Measurements from ENCODE around the gene AATF. TPM values are rescaled to one million over a fixed set of nuclear protein-coding genes. Genes with fewer than 3 reads are reported as not detected.

Gene AATF
- total RNA-seq, 1 donor from 2014 or later: 21.1 TPM

- Histone ChIP-seq H3K27ac (no peak overlapping the region), H3K4me3 (no peak overlapping the region), H3K9me3 (no peaks in the 10 kb centered on the region), H3K27me3 (no peaks in the 10 kb centered on the region), H3K4me1 (no peaks in the 10 kb centered on the region), H3K36me3 (peaks cover 0 to 7% of the 10 kb centered on the region in 2 donors)
- DNase-seq (ENCODE audit: extremely low spot score in 2 of 2): no peak
- TF ChIP-seq CTCF (IDR thresholded peaks at IDR 0.05) (no peak), POLR2A (IDR thresholded peaks at IDR 0.05) (no peak), POLR2AphosphoS5 (IDR thresholded peaks at IDR 0.05; ENCODE audit: insufficient read depth in 1 of 2, low read depth in 1 of 2) (no peak)
- intact Hi-C loops (cut with DNase I): loop anchor here (5.0 kb wide), 1 partner anchor 432 kb away; no protein-coding TSS in a partner anchor
These were observed 110.7 kb downstream of the AATF start for GRCh38 chr17:37059493-37059892.

- Histone ChIP-seq H3K4me1 (no peaks in the 10 kb centered on the region), H3K27ac (no peak overlapping the region), H3K9me3 (no peaks in the 10 kb centered on the region), H3K27me3 (no peaks in the 10 kb centered on the region), H3K36me3 (peaks cover 0 to 7% of the 10 kb centered on the region in 2 donors), H3K4me3 (no peak overlapping the region)
- DNase-seq (ENCODE audit: extremely low spot score in 2 of 2): no peak
- intact Hi-C loops (cut with DNase I): no loop called here
- TF ChIP-seq POLR2AphosphoS5 (IDR thresholded peaks at IDR 0.05; ENCODE audit: insufficient read depth in 1 of 2, low read depth in 1 of 2) (no peak), CTCF (IDR thresholded peaks at IDR 0.05) (no peak), POLR2A (IDR thresholded peaks at IDR 0.05) (no peak)
These were observed 111.3 kb downstream of the AATF start for GRCh38 chr17:37060094-37060493.

- no peaks in the 10 kb centered on the region for H3K4me1 ChIP-seq
- peaks cover 0 to 7% of the 10 kb centered on the region in 2 donors for H3K36me3 ChIP-seq
- no peak for DNase-seq (ENCODE audit: extremely low spot score in 2 of 2)
- intact Hi-C loops (cut with DNase I): no loop called here
- no peaks in the 10 kb centered on the region for H3K9me3 ChIP-seq
- no peak overlapping the region for H3K4me3 ChIP-seq
- TF ChIP-seq POLR2AphosphoS5 (IDR thresholded peaks at IDR 0.05; ENCODE audit: insufficient read depth in 1 of 2, low read depth in 1 of 2): no peak
- no peak for TF ChIP-seq POLR2A (IDR thresholded peaks at IDR 0.05)
- no peak for TF ChIP-seq CTCF (IDR thresholded peaks at IDR 0.05)
- H3K27ac ChIP-seq: no peak overlapping the region
- no peaks in the 10 kb centered on the region for H3K27me3 ChIP-seq
These were observed 112.2 kb downstream of the AATF start for GRCh38 chr17:37060928-37061327.

GRCh38 chr17:37062021-37062420 is 113.3 kb downstream of the AATF start:
- TF ChIP-seq CTCF (IDR thresholded peaks at IDR 0.05) (no peak), POLR2AphosphoS5 (IDR thresholded peaks at IDR 0.05; ENCODE audit: insufficient read depth in 1 of 2, low read depth in 1 of 2) (no peak), POLR2A (IDR thresholded peaks at IDR 0.05) (no peak)
- no peaks in the 10 kb centered on the region for H3K9me3 ChIP-seq
- H3K36me3 ChIP-seq: peaks cover 0 to 1% of the 10 kb centered on the region in 2 donors
- H3K27me3 ChIP-seq: no peaks in the 10 kb centered on the region
- no peak overlapping the region for H3K27ac ChIP-seq
- intact Hi-C loops (cut with DNase I): no loop called here
- no peak overlapping the region for H3K4me3 ChIP-seq
- no peaks in the 10 kb centered on the region for H3K4me1 ChIP-seq
- DNase-seq (ENCODE audit: extremely low spot score in 2 of 2): no peak

- H3K4me3 ChIP-seq: no peak overlapping the region
- peaks cover 7% of the 10 kb centered on the region for H3K4me1 ChIP-seq
- intact Hi-C loops (cut with DNase I): no loop called here
- no peak overlapping the region for H3K27ac ChIP-seq
- H3K27me3 ChIP-seq: no peaks in the 10 kb centered on the region
- TF ChIP-seq CTCF (IDR thresholded peaks at IDR 0.05) (no peak), POLR2AphosphoS5 (IDR thresholded peaks at IDR 0.05; ENCODE audit: insufficient read depth in 1 of 2, low read depth in 1 of 2) (no peak), POLR2A (IDR thresholded peaks at IDR 0.05) (no peak)
- DNase-seq (ENCODE audit: extremely low spot score in 2 of 2): no peak
- H3K9me3 ChIP-seq: no peaks in the 10 kb centered on the region
- H3K36me3 ChIP-seq: no peaks in the 10 kb centered on the region
These were observed 115.5 kb downstream of the AATF start for GRCh38 chr17:37064206-37064605.
